Vagina (tissue), 2 donors: ENCODE results near the gene ERMN. TPM values are rescaled to one million over a fixed set of nuclear protein-coding genes. Genes with fewer than 3 reads are reported as not detected.

Experiments used
- DNase-seq, 2 donors: peaks; one replicate each; pipeline ENCODE4 v3.0.0-alpha.2; 2017; ENCODE audit errors: extremely low spot score in 2 of 2
- H3K27ac ChIP-seq: fragments of 200-600 bp; sonication (generic); one replicate; pipeline ENCODE4 v1.5.1; 2019
- H3K27me3 ChIP-seq: fragments of 200-600 bp; sonication (generic); one replicate; pipeline ENCODE4 v1.5.1; 2019
- H3K36me3 ChIP-seq, 2 donors: fragments of 200-600 bp; sonication (generic); one replicate each; pipeline ENCODE4 v1.5.1; 2017 to 2019
- H3K4me1 ChIP-seq: fragments of 200-600 bp; sonication (generic); one replicate; pipeline ENCODE4 v1.5.1; 2019
- H3K4me3 ChIP-seq, 2 donors: fragments of 200-600 bp; sonication (generic); 1 replicate in 1 of 2; 2 replicates in 1 of 2; pipeline ENCODE4 v1.5.1; 2016 to 2019
- H3K9me3 ChIP-seq: fragments of 200-600 bp; sonication (generic); one replicate; pipeline ENCODE4 v1.5.1; 2019
- CTCF ChIP-seq, 3 experiments: fragments of 450-650 bp in 2 of 3; fragments of 200-600 bp in 1 of 3; sonication (generic) in 1 of 3; IDR thresholded peaks; one replicate each; pipeline ENCODE4 v1.5.1; 2017 to 2019; ENCODE audit warnings: antibody characterized with exemption in 3 of 3, mild to moderate bottlenecking in 2 of 3, moderate library complexity in 2 of 3
- POLR2A ChIP-seq, 2 donors: fragments of 450-650 bp; IDR thresholded peaks; one replicate each; pipeline ENCODE4 v1.6.1; 2017; ENCODE audit warnings: antibody characterized with exemption in 2 of 2, mild to moderate bottlenecking in 2 of 2, moderate library complexity in 2 of 2
- POLR2AphosphoS5 ChIP-seq, 2 donors: sonication (generic); formaldehyde crosslinking; IDR thresholded peaks; one replicate each; pipeline ENCODE4 v1.9.0; 2017; ENCODE audit warnings: antibody characterized with exemption in 2 of 2, mild to moderate bottlenecking in 2 of 2, low read depth in 1 of 2; ENCODE audit not compliant: insufficient read depth in 1 of 2
- intact Hi-C: fragments of 100-400 bp; cut with DNase I; formaldehyde crosslinking; loops from one replicate; pipeline ENCODE4 v1.15.1; 2023
- total RNA-seq: library from RNA; depleted of rRNA; stranded (reverse); fragments of >200 nt; gene quantifications from one replicate; pipeline ENCODE4 v1.2.3, GENCODE V29; 2016

Gene ERMN
- total RNA-seq, 1 donor from 2014 or later: not detected

- intact Hi-C loops: no loop called here
- H3K9me3 ChIP-seq: no peaks in the 10 kb centered on the region
- no peaks in the 10 kb centered on the region for H3K36me3 ChIP-seq
- H3K4me1 ChIP-seq: no peaks in the 10 kb centered on the region
- no peaks in the 10 kb centered on the region for H3K27me3 ChIP-seq
- no peak for DNase-seq
- TF ChIP-seq CTCF (IDR thresholded peaks at IDR 0.05) (no peak), POLR2A (IDR thresholded peaks at IDR 0.05) (no peak), POLR2AphosphoS5 (IDR thresholded peaks at IDR 0.05; ENCODE audit: insufficient read depth in 1 of 2, low read depth in 1 of 2) (no peak)
- no peak overlapping the region for H3K4me3 ChIP-seq
- no peak overlapping the region for H3K27ac ChIP-seq
Measured at GRCh38 chr2:157329524-157329923, 3.9 kb upstream of the ERMN start.

GRCh38 chr2:157327621-157328500 lies 2.2 kb upstream of the ERMN start:
- Histone ChIP-seq H3K9me3 (no peaks in the 10 kb centered on the region), H3K4me1 (no peaks in the 10 kb centered on the region), H3K36me3 (no peaks in the 10 kb centered on the region), H3K27me3 (no peaks in the 10 kb centered on the region), H3K4me3 (no peak overlapping the region), H3K27ac (no peak overlapping the region)
- DNase-seq: no peak
- no peak for TF ChIP-seq POLR2A (IDR thresholded peaks at IDR 0.05)
- TF ChIP-seq CTCF (IDR thresholded peaks at IDR 0.05): peak; percentile 41 to 82 (median 73)
- no peak for TF ChIP-seq POLR2AphosphoS5 (IDR thresholded peaks at IDR 0.05; ENCODE audit: insufficient read depth in 1 of 2, low read depth in 1 of 2)
- intact Hi-C loops: no loop called here

GRCh38 chr2:157327200-157327599 lies 1.6 kb upstream of the ERMN start:
- Histone ChIP-seq H3K9me3 (no peaks in the 10 kb centered on the region), H3K27ac (no peak overlapping the region), H3K36me3 (no peaks in the 10 kb centered on the region), H3K4me3 (no peak overlapping the region), H3K4me1 (no peaks in the 10 kb centered on the region), H3K27me3 (no peaks in the 10 kb centered on the region)
- no peak for TF ChIP-seq POLR2A (IDR thresholded peaks at IDR 0.05)
- TF ChIP-seq POLR2AphosphoS5 (IDR thresholded peaks at IDR 0.05; ENCODE audit: insufficient read depth in 1 of 2, low read depth in 1 of 2): no peak
- no peak for TF ChIP-seq CTCF (IDR thresholded peaks at IDR 0.05)
- intact Hi-C loops: no loop called here
- no peak for DNase-seq

- Histone ChIP-seq H3K9me3 (no peaks in the 10 kb centered on the region), H3K27me3 (no peaks in the 10 kb centered on the region), H3K27ac (no peak overlapping the region), H3K4me3 (no peak overlapping the region), H3K4me1 (no peaks in the 10 kb centered on the region), H3K36me3 (no peaks in the 10 kb centered on the region)
- no peak for TF ChIP-seq POLR2AphosphoS5 (IDR thresholded peaks at IDR 0.05; ENCODE audit: insufficient read depth in 1 of 2, low read depth in 1 of 2)
- TF ChIP-seq POLR2A (IDR thresholded peaks at IDR 0.05): no peak
- intact Hi-C loops: no loop called here
- no peak for DNase-seq
Measured at GRCh38 chr2:157326698-157327097, 1.1 kb upstream of the ERMN start.

- no peaks in the 10 kb centered on the region for H3K36me3 ChIP-seq
- DNase-seq: no peak
- no peaks in the 10 kb centered on the region for H3K27me3 ChIP-seq
- intact Hi-C loops: no loop called here
- H3K9me3 ChIP-seq: no peaks in the 10 kb centered on the region
- H3K4me3 ChIP-seq: no peak overlapping the region
- no peak overlapping the region for H3K27ac ChIP-seq
- H3K4me1 ChIP-seq: no peaks in the 10 kb centered on the region
- TF ChIP-seq POLR2A (IDR thresholded peaks at IDR 0.05) (no peak), POLR2AphosphoS5 (IDR thresholded peaks at IDR 0.05; ENCODE audit: insufficient read depth in 1 of 2, low read depth in 1 of 2) (no peak), CTCF (IDR thresholded peaks at IDR 0.05) (no peak)
Measured at GRCh38 chr2:157324331-157324843, 1.2 kb downstream of the ERMN start.
